Smooth muscle cell (in vitro differentiated cells): Measurements from ENCODE around the gene EHD2. TPM values are rescaled to one million over a fixed set of nuclear protein-coding genes. Genes with fewer than 3 reads are reported as not detected.

Experiments
- DNase-seq: peaks from one replicate; lab custom pipeline; 2025; ENCODE audit not compliant: unreplicated experiment; lab: John Stamatoyannopoulos, UW
- H2AFZ ChIP-seq: fragments of 200-600 bp; sonication (generic); 2 replicates; pipeline ENCODE4 v1.6.0; 2016; ENCODE audit warnings: antibody characterized with exemption, low read depth, mild to moderate bottlenecking
- H3F3A ChIP-seq: fragments of 200-600 bp; sonication (generic); 2 replicates; pipeline ENCODE4 v1.6.0; 2017; ENCODE audit warnings: antibody characterized with exemption, low read depth
- H3K27ac ChIP-seq: fragments of 200-600 bp; sonication (generic); 2 replicates; pipeline ENCODE4 v1.5.1; 2016; ENCODE audit warnings: low read depth, mild to moderate bottlenecking
- H3K27me3 ChIP-seq: fragments of 200-600 bp; sonication (generic); 2 replicates; pipeline ENCODE4 v1.6.1; 2016; ENCODE audit warnings: low read depth, mild to moderate bottlenecking
- H3K36me3 ChIP-seq: fragments of 200-600 bp; sonication (generic); 2 replicates; pipeline ENCODE4 v1.5.1; 2016; ENCODE audit warnings: low read depth
- H3K4me1 ChIP-seq: fragments of 200-600 bp; sonication (generic); 2 replicates; pipeline ENCODE4 v1.5.1; 2016; ENCODE audit warnings: low read depth
- H3K4me2 ChIP-seq: fragments of 200-600 bp; sonication (generic); 2 replicates; pipeline ENCODE4 v1.6.0; 2016; ENCODE audit warnings: mild to moderate bottlenecking
- H3K4me3 ChIP-seq: fragments of 200-600 bp; sonication (generic); 2 replicates; pipeline ENCODE4 v1.5.1; 2016; ENCODE audit warnings: mild to moderate bottlenecking
- H3K79me2 ChIP-seq: fragments of 200-600 bp; sonication (generic); 2 replicates; pipeline ENCODE4 v1.6.0; 2016; ENCODE audit warnings: low read depth, mild to moderate bottlenecking
- H3K9ac ChIP-seq: fragments of 200-600 bp; sonication (generic); 2 replicates; pipeline ENCODE4 v1.6.0; 2016; ENCODE audit warnings: low read depth
- H3K9me3 ChIP-seq: fragments of 200-600 bp; sonication (generic); replicated peaks from 2 replicates; pipeline ENCODE4 v1.5.1; 2016; ENCODE audit warnings: low read depth
- H4K20me1 ChIP-seq: fragments of 200-600 bp; sonication (generic); 2 replicates; pipeline ENCODE4 v1.6.0; 2016; ENCODE audit warnings: low read depth
- WGBS: methylation state at CpG from one replicate; pipeline ENCODE4 v1.1.7; 2016; ENCODE audit warnings: low lambda C conversion rate; 5-methylcytosine and 5-hydroxymethylcytosine counted together
- polyA plus RNA-seq: library from polyadenylated mRNA; unstranded; fragments of >200 nt; fragmentation: Nextera tagmentation; extraction: Ambion mirVana; gene quantifications from 2 replicates; pipeline ENCODE4 v1.2.1, GENCODE V29; 2016
- total RNA-seq: library from RNA; depleted of rRNA; stranded (reverse); fragments of >200 nt; gene quantifications from 2 replicates; pipeline ENCODE4 v1.2.3, GENCODE V29; 2014
- TF ChIP-seq, protein P1 (sequence below): fragments of 200-600 bp; sonication (generic); IDR thresholded peaks from 2 replicates; pipeline ENCODE4 v1.5.1; 2017; ENCODE audit warnings: borderline replicate concordance, mild to moderate bottlenecking, antibody characterized with exemption; ENCODE audit not compliant: insufficient read depth, poor library complexity, severe bottlenecking

Gene EHD2
- total and polyA plus RNA-seq, 2 experiments from 2014 or later: 65.6 to 200 TPM

DNA sequence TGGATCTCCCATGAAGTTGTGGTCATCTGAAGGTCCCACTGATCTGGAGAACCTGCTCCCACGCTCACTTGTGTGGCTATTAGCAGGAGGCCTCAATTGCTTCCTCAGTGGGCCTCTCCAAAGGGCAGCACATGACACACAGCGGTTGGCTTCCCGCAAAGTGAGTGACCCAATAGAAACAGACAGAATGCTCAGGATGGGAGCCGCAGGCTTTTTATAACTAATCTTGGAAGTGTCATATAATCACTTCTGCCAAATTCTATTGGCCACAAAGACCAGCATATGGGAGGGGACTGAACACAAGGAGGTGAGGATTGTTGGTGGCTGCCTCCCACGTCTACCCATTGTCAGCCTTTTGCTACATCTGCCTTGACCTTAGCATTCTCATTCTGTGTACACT lies 22.1 kb upstream of the EHD2 start:
- WGBS: 97% methylated on average over 5 of the region's 5 CpGs

DNA sequence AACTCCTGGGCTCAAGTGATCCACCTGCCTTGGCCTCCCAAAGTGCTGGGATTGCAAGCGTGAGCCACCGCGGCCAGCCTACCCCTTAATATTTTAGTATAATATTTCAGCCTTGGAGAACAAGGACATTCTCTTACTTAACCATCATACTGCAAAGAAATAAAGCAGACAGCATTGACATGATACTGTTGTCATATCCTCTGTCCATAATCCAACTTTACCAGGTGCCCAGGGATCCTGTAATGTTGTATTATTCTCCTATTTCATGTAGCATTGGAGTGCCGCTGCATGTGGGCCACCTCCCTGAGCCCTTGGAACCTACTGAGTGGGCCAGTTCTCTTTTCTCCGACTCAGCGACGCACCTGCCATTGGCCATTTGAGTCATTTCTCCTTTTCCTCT lies 21.4 kb upstream of the EHD2 start:
- peaks cover 55% of the 10 kb centered on the region for H4K20me1 ChIP-seq
- no peaks in the 10 kb centered on the region for H3K27me3 ChIP-seq
- H3K36me3 ChIP-seq: no peaks in the 10 kb centered on the region
- no peak overlapping the region for H3K4me3 ChIP-seq
- no peak overlapping the region for H3K4me2 ChIP-seq
- H3K27ac ChIP-seq: no peak overlapping the region
- no peak for DNase-seq
- no peaks in the 10 kb centered on the region for H3F3A ChIP-seq
- H2AFZ ChIP-seq: no peak overlapping the region
- no peak overlapping the region for H3K9ac ChIP-seq
- TF ChIP-seq, protein P1, sequence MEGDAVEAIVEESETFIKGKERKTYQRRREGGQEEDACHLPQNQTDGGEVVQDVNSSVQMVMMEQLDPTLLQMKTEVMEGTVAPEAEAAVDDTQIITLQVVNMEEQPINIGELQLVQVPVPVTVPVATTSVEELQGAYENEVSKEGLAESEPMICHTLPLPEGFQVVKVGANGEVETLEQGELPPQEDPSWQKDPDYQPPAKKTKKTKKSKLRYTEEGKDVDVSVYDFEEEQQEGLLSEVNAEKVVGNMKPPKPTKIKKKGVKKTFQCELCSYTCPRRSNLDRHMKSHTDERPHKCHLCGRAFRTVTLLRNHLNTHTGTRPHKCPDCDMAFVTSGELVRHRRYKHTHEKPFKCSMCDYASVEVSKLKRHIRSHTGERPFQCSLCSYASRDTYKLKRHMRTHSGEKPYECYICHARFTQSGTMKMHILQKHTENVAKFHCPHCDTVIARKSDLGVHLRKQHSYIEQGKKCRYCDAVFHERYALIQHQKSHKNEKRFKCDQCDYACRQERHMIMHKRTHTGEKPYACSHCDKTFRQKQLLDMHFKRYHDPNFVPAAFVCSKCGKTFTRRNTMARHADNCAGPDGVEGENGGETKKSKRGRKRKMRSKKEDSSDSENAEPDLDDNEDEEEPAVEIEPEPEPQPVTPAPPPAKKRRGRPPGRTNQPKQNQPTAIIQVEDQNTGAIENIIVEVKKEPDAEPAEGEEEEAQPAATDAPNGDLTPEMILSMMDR: no peak
- WGBS: 76% methylated on average over 7 of the region's 7 CpGs
- no peaks in the 10 kb centered on the region for H3K9me3 ChIP-seq
- peaks cover 2% of the 10 kb centered on the region for H3K79me2 ChIP-seq
- no peaks in the 10 kb centered on the region for H3K4me1 ChIP-seq

More for the DNA sequence above, 22.1 kb upstream of the EHD2 start:
- no peaks in the 10 kb centered on the region for H3K36me3 ChIP-seq
- DNase-seq: no peak
- H3K4me3 ChIP-seq: no peak overlapping the region
- H3K9ac ChIP-seq: no peak overlapping the region
- H3K27me3 ChIP-seq: no peaks in the 10 kb centered on the region
- no peak overlapping the region for H2AFZ ChIP-seq
- peaks cover 62% of the 10 kb centered on the region for H4K20me1 ChIP-seq
- H3K27ac ChIP-seq: no peak overlapping the region
- no peaks in the 10 kb centered on the region for H3K9me3 ChIP-seq
- TF ChIP-seq, protein P1: no peak
- no peaks in the 10 kb centered on the region for H3F3A ChIP-seq
- peaks cover 8% of the 10 kb centered on the region for H3K79me2 ChIP-seq
- no peak overlapping the region for H3K4me2 ChIP-seq
- no peaks in the 10 kb centered on the region for H3K4me1 ChIP-seq

DNA sequence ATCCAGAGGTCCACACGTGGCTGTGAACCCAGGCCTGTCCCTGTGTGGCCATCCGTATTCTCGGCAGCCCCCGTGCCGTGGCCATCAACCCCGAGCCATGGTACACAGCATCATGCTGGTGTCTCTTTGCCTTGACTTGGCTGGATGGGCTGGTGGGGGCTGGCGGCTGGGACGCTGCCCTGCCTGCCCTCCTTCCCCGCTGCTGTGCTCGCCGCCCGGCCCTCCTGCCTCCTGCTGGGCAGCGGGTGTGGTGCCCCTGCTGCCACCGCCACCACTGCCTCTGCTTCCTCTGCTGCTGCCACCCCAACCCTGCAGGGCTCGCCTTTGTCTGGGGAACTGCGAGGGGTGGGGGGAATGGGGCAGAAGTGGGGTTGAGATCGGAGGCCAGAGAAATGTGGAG lies 19.7 kb upstream of the EHD2 start:
- H3K27ac ChIP-seq: no peak overlapping the region
- peaks cover 42% of the 10 kb centered on the region for H4K20me1 ChIP-seq
- H3K9ac ChIP-seq: no peak overlapping the region
- H3K27me3 ChIP-seq: no peaks in the 10 kb centered on the region
- no peaks in the 10 kb centered on the region for H3F3A ChIP-seq
- H3K79me2 ChIP-seq: no peaks in the 10 kb centered on the region
- H3K36me3 ChIP-seq: no peaks in the 10 kb centered on the region
- TF ChIP-seq, protein P1: no peak
- no peak overlapping the region for H3K4me3 ChIP-seq
- no peak for DNase-seq
- no peak overlapping the region for H3K4me2 ChIP-seq
- H3K4me1 ChIP-seq: no peaks in the 10 kb centered on the region
- WGBS: 93% methylated on average over 17 of the region's 17 CpGs
- H3K9me3 ChIP-seq: no peaks in the 10 kb centered on the region
- no peak overlapping the region for H2AFZ ChIP-seq

DNA sequence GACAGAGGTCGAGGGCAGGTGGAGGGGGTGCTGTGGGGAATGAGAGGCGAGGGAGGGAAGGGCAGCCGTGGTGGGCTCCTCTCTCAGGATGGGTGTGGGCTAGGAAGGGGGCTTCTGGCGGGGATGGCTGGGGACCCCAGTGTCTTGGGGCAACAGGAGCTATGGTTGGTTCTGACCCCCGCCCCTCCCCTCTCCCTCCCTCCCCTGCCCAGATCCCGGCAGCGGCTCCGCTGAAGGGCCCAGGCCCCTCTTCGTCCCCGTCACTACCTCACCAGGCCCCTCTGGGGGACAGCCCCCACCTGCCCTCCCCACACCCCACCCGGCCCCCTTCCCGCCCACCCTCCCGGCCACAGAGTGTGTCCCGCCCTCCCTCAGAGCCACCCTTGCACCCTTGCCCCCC lies 19.3 kb upstream of the EHD2 start:
- Histone ChIP-seq H3K4me2 (no peak overlapping the region), H2AFZ (no peak overlapping the region), H3K4me3 (no peak overlapping the region), H3K27ac (no peak overlapping the region), H3K27me3 (no peaks in the 10 kb centered on the region), H3K9me3 (no peaks in the 10 kb centered on the region), H3K36me3 (no peaks in the 10 kb centered on the region), H3K4me1 (no peaks in the 10 kb centered on the region), H3K79me2 (no peaks in the 10 kb centered on the region), H4K20me1 (peaks cover 42% of the 10 kb centered on the region), H3K9ac (no peak overlapping the region), H3F3A (no peaks in the 10 kb centered on the region)
- TF ChIP-seq, protein P1: no peak
- DNase-seq: no peak
- WGBS: 100% methylated on average over 1 of the region's 14 CpGs
